ENCODE results near the gene ZNF785.

ZNF785 gene

GRCh38 chr16:30561089-30561816, 24.2 kb downstream of the ZNF785 start:
- TF ChIP-seq FOXP2 (optimal IDR thresholded peaks at IDR 0.05; ENCODE audit: borderline replicate concordance, extremely low read depth, extremely low read length, insufficient read depth): no peak
- no peak for TF ChIP-seq TAF1 (IDR thresholded peaks at IDR 0.05; ENCODE audit: borderline replicate concordance, insufficient read depth, low read length)
- TF ChIP-seq REST (IDR thresholded peaks at IDR 0.05; ENCODE audit: insufficient read depth in 1 of 2, low read depth in 2 of 2, low read length in 2 of 2): no peak
- no peak for TF ChIP-seq POLR2AphosphoS5 (IDR thresholded peaks at IDR 0.05; ENCODE audit: low read depth, low read length)
- no peak for TF ChIP-seq SIN3A (IDR thresholded peaks at IDR 0.05; ENCODE audit: borderline replicate concordance, insufficient read depth, low read length)

GRCh38 chr16:30559690-30560089, 25.8 kb downstream of the ZNF785 start:
- no peak for TF ChIP-seq SIN3A (IDR thresholded peaks at IDR 0.05; ENCODE audit: borderline replicate concordance, insufficient read depth, low read length)
- TF ChIP-seq POLR2AphosphoS5 (IDR thresholded peaks at IDR 0.05; ENCODE audit: low read depth, low read length): no peak
- no peak for TF ChIP-seq FOXP2 (optimal IDR thresholded peaks at IDR 0.05; ENCODE audit: borderline replicate concordance, extremely low read depth, extremely low read length, insufficient read depth)
- TF ChIP-seq REST (IDR thresholded peaks at IDR 0.05; ENCODE audit: insufficient read depth in 1 of 2, low read depth in 2 of 2, low read length in 2 of 2): no peak
- TF ChIP-seq TAF1 (IDR thresholded peaks at IDR 0.05; ENCODE audit: borderline replicate concordance, insufficient read depth, low read length): no peak

GRCh38 chr16:30558789-30559377, 26.6 kb downstream of the ZNF785 start:
- TF ChIP-seq TAF1 (IDR thresholded peaks at IDR 0.05; ENCODE audit: borderline replicate concordance, insufficient read depth, low read length): no peak
- TF ChIP-seq FOXP2 (optimal IDR thresholded peaks at IDR 0.05; ENCODE audit: borderline replicate concordance, extremely low read depth, extremely low read length, insufficient read depth): no peak
- no peak for TF ChIP-seq SIN3A (IDR thresholded peaks at IDR 0.05; ENCODE audit: borderline replicate concordance, insufficient read depth, low read length)
- TF ChIP-seq POLR2AphosphoS5 (IDR thresholded peaks at IDR 0.05; ENCODE audit: low read depth, low read length): no peak
- TF ChIP-seq REST (IDR thresholded peaks at IDR 0.05; ENCODE audit: insufficient read depth in 1 of 2, low read depth in 2 of 2, low read length in 2 of 2): no peak

- TF ChIP-seq FOXP2 (optimal IDR thresholded peaks at IDR 0.05; ENCODE audit: borderline replicate concordance, extremely low read depth, extremely low read length, insufficient read depth) (no peak), POLR2AphosphoS5 (IDR thresholded peaks at IDR 0.05; ENCODE audit: low read depth, low read length) (peak; percentile 75; the same call in 1 of the 2 replicates), SIN3A (IDR thresholded peaks at IDR 0.05; ENCODE audit: borderline replicate concordance, insufficient read depth, low read length) (no peak; the same call in 1 of the 2 replicates), REST (IDR thresholded peaks at IDR 0.05; ENCODE audit: insufficient read depth in 1 of 2, low read depth in 2 of 2, low read length in 2 of 2) (no peak), TAF1 (IDR thresholded peaks at IDR 0.05; ENCODE audit: borderline replicate concordance, insufficient read depth, low read length) (0 out of 2 replicates have a peak, but pooled peaks have one; percentile 37)
Measured at GRCh38 chr16:30557957-30558788, 27.3 kb downstream of the ZNF785 start, which contains the start of gene ZNF764. TSS of gene ZNF764 (minus strand) at chr16:30558374. CDS start at chr16:30558182, 192 bp downstream.

Data from PFSK-1 (cell line).